KBM-7 (cell line): Measurements from ENCODE around the gene SPIRE1.
"Not testable (repeated sequence)": the region's sequence is repeated elsewhere in the genome, so short reads cannot be mapped to it uniquely, and the experiment has no call there.

Experiments
- DNase-seq: peaks from one replicate; pipeline ENCODE4 v3.0.0-alpha.2; 2015
- in situ Hi-C: fragments of 300-500 bp; cut with MboI; formaldehyde crosslinking; loops from 2 replicates; pipeline ENCODE4 v1.14.3; 2020; ENCODE audit warnings: low sequenced_read_pairs, low pct_unique_long_range_greater_than_20kb, mixed read lengths

Gene SPIRE1

GRCh38 chr18:12433829-12434540, 223.9 kb downstream of the SPIRE1 start:
- DNase-seq: no peak
- in situ Hi-C loops: no loop called here

- in situ Hi-C loops: no loop called here
- DNase-seq: no peak
Measured at GRCh38 chr18:12432881-12433280, 225.0 kb downstream of the SPIRE1 start.

DNA sequence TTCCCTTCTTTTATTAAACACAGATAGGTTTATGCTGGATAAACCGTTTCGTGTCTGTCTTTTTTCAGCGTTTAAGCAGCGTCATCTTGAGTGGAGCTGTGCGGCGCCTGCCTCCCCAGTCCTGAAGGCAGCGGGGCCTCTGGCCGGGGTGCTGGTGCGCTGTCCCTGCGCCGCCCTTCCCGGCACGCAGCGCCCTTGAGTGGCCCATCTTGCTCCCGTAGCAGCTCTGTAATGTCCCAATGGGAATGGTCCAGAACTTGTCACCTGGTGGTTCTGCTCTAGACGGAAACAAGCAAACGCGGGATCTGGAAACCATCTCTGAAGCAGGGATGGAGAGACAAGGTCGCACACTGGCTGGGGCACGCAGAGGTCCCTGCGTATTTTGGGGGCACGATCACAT, 225.7 kb downstream of the SPIRE1 start:
- no peak for DNase-seq
- in situ Hi-C loops: no loop called here

DNA sequence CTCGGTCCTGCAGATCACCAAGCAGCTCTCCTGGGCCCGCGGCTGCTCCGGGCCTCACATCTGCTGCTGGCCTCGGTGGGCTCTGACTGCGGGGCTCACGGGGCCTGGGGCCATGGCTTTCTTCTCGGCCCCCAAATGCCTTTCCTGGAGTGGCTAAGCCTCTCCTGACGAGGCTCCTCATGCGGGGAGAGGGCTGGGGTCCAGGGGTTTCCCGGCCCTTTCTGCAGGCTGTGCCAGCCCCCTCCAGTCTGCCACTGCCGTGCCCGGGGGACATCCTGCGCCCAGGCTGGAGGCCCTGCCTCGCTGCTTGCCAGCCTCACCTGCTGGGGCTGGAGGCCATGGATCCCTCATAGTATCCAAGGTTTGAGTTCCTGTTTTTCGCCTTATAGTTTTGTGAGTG, 226.3 kb downstream of the SPIRE1 start:
- in situ Hi-C loops: no loop called here
- no peak for DNase-seq

GRCh38 chr18:12430137-12430990, 227.5 kb downstream of the SPIRE1 start:
- in situ Hi-C loops: no loop called here
- no peak for DNase-seq

- in situ Hi-C loops: no loop called here
- DNase-seq: no peak
Measured at GRCh38 chr18:12429556-12429955, 228.4 kb downstream of the SPIRE1 start.

GRCh38 chr18:12428923-12429322, 229.0 kb downstream of the SPIRE1 start:
- in situ Hi-C loops: no loop called here
- DNase-seq: no peak

- in situ Hi-C loops: no loop called here
- DNase-seq: no peak
Measured at GRCh38 chr18:12426924-12427323, 231.0 kb downstream of the SPIRE1 start.

- in situ Hi-C loops: loop anchor here (25.0 kb wide), 1 partner anchor 513 kb away; the partner anchor contains the start of gene SEH1L
- no peak for DNase-seq
Measured at GRCh38 chr18:12424252-12424651, 233.7 kb downstream of the SPIRE1 start.

- DNase-seq: no peak
- in situ Hi-C loops: loop anchor here (25.0 kb wide), 1 partner anchor 513 kb away; the partner anchor contains the start of gene SEH1L
Measured at GRCh38 chr18:12423820-12424219, 234.1 kb downstream of the SPIRE1 start.

DNA sequence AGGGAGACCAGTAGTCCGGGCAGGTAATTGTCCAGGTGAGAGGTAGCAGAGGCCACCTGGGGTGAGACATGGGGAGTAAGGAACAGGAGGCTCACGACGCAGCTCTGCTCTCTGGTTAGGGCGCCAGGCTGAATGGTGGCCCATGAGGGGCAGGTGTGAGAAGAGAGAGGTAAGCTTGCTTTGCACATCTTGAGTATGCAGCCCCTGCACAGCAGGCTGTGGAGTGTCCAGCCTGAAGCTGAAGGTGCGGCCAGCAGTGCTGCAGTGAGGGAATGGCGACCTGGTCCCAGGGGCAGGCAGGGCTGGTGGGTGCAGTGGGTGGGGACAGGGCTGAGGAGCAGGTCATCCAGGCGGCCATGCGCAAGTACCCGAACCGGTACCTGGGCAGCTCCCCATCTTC, 234.5 kb downstream of the SPIRE1 start:
- no peak for DNase-seq
- in situ Hi-C loops: loop anchor here (25.0 kb wide), 1 partner anchor 514 kb away; the partner anchor contains the start of gene SEH1L

DNA sequence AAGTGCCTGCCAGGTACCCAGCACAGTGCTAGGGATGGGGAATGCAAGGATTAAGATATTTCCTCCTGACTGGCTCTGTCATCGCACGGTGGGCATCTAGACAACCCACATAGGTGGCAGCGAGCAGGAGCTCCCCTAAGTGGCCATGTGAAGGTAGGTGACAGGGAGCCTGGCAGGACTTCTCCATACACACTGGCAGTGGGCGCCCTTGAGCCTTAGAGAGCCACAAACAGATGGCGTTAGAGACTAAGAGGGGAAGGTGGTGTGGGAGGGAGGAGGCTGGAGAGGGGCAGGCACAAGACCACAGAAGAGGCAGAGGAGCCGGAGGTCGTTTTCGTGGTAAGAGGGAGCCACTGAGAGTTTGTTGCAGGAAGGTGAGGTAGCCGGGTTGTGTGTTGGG, 235.0 kb downstream of the SPIRE1 start:
- in situ Hi-C loops: loop anchor here (25.0 kb wide), 1 partner anchor 514 kb away; the partner anchor contains the start of gene SEH1L
- DNase-seq: peak; percentile 63

- no peak for DNase-seq
- in situ Hi-C loops: loop anchor here (25.0 kb wide), 1 partner anchor 516 kb away; the partner anchor contains the start of gene SEH1L
Measured at GRCh38 chr18:12421732-12422131, 236.2 kb downstream of the SPIRE1 start.

- DNase-seq: peak; percentile 83
- in situ Hi-C loops: loop anchor here (25.0 kb wide), 1 partner anchor 516 kb away; the partner anchor contains the start of gene SEH1L
Measured at GRCh38 chr18:12420821-12421421, 237.0 kb downstream of the SPIRE1 start.

GRCh38 chr18:12417687-12418086, 240.2 kb downstream of the SPIRE1 start:
- DNase-seq: no peak
- in situ Hi-C loops: loop anchor here (25.0 kb wide), 1 partner anchor 520 kb away; the partner anchor contains the start of gene SEH1L

- no peak for DNase-seq
- in situ Hi-C loops: loop anchor here (25.0 kb wide), 1 partner anchor 521 kb away; the partner anchor contains the start of gene SEH1L
Measured at GRCh38 chr18:12416098-12416729, 241.7 kb downstream of the SPIRE1 start.

- DNase-seq: no peak
- in situ Hi-C loops: loop anchor here (25.0 kb wide), 1 partner anchor 526 kb away; the partner anchor contains the start of gene SEH1L
Measured at GRCh38 chr18:12411456-12411855, 246.5 kb downstream of the SPIRE1 start.

DNA sequence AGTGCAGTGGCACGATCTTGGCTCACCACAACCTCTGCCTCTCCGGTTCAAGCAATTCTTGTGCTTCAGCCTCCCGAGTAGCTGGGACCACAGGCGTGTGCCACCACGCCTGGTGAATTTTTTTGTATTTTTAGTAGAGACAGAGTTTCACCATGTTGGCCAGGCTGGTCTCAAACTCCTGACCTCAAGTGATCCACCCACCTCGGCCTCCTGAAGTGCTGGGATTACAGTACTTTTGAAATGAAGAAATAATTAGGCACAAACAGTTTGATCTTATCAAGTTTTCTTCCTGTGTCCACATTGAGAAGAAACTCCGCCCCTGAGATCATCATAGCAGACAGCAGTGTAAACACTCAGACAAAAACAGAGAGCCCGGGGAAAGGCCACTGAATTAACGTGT, 247.2 kb downstream of the SPIRE1 start:
- in situ Hi-C loops: loop anchor here (25.0 kb wide), 1 partner anchor 527 kb away; the partner anchor contains the start of gene SEH1L

GRCh38 chr18:12410081-12410481, 247.8 kb downstream of the SPIRE1 start:
- in situ Hi-C loops: loop anchor here (25.0 kb wide), 1 partner anchor 527 kb away; the partner anchor contains the start of gene SEH1L
- no peak for DNase-seq

More for the DNA sequence above, 247.2 kb downstream of the SPIRE1 start:
- DNase-seq: not testable (repeated sequence)
